Kidney (tissue), 14 donors: Measurements from ENCODE around the gene RGL2. TPM values are rescaled to one million over a fixed set of nuclear protein-coding genes. Genes with fewer than 3 reads are reported as not detected.

Experiments
- DNase-seq, 5 donors: peaks; one replicate each; pipeline ENCODE4 v3.0.0-alpha.2; 2013 to 2020
- FAIRE-seq: peaks from 2 replicates; lab custom pipeline; 2012; peaks lifted over from hg19 to GRCh38; lab: Jason Lieb, UNC
- H3K27ac ChIP-seq, 2 donors: one replicate each; pipeline ENCODE4 v1.7.0; 2013; ENCODE audit warnings: low read depth in 2 of 2, low read length in 2 of 2, inconsistent platforms in 1 of 2
- H3K27me3 ChIP-seq: one replicate; pipeline ENCODE4 v1.7.1; 2013; ENCODE audit warnings: low read length, inconsistent platforms; ENCODE audit not compliant: control insufficient read depth, insufficient read depth
- H3K36me3 ChIP-seq, 3 donors: one replicate each; pipeline versions ENCODE4 v1.7.0 to v1.7.1; 2013; ENCODE audit warnings: low read length in 3 of 3, control low read depth in 1 of 3, inconsistent platforms in 1 of 3; ENCODE audit not compliant: insufficient read depth in 3 of 3, control insufficient read depth in 2 of 3
- H3K4me1 ChIP-seq, 3 donors: one replicate each; pipeline versions ENCODE4 v1.7.0 to v1.7.1; 2013; ENCODE audit warnings: low read length in 3 of 3, inconsistent platforms in 1 of 3, low read depth in 1 of 3; ENCODE audit not compliant: control insufficient read depth in 2 of 3, insufficient read depth in 2 of 3
- H3K4me3 ChIP-seq, 3 donors: one replicate each; pipeline versions ENCODE4 v1.7.0 to v1.8.1; 2013; ENCODE audit warnings: low read length in 3 of 3, control low read depth in 1 of 3, inconsistent platforms in 1 of 3
- H3K9ac ChIP-seq, 3 donors: one replicate each; pipeline versions ENCODE4 v1.7.0 to v1.7.1; 2013; ENCODE audit warnings: low read length in 3 of 3, control low read depth in 1 of 3, inconsistent platforms in 1 of 3
- H3K9me3 ChIP-seq, 3 donors: one replicate each; pipeline versions ENCODE4 v1.7.0 to v1.7.1; 2013; ENCODE audit warnings: low read length in 3 of 3, control low read depth in 1 of 3, inconsistent platforms in 1 of 3; ENCODE audit not compliant: control insufficient read depth in 2 of 3, insufficient read depth in 1 of 3
- CTCF ChIP-seq: IDR thresholded peaks from 3 replicates; pipeline ENCODE4 v1.5.1; 2012; ENCODE audit warnings: mild to moderate bottlenecking, moderate library complexity, borderline replicate concordance; ENCODE audit not compliant: insufficient read depth; ENCODE audit errors: extremely low read depth
- intact Hi-C: fragments of 100-400 bp; cut with DNase I; formaldehyde crosslinking; loops from one replicate; pipeline ENCODE4 v1.11.1; 2022
- polyA plus RNA-seq: library from polyadenylated mRNA; stranded (reverse); fragments of 350-450 nt; fragmentation: Illumina TruSeq; extraction: RNeasy Lipid Tissue Mini Kit (QIAGEN cat#74804); gene quantifications from one replicate; pipeline ENCODE4 v1.2.3, GENCODE V29; 2014; ENCODE audit warnings: low read depth, low replicate concordance; ENCODE audit not compliant: insufficient read depth
- total RNA-seq: library from RNA; stranded (reverse); fragmentation: NEBNext Ultra II Directional; extraction: Animal tissue kit (Norgen Biotek cat#: 25700); gene quantifications from one replicate; pipeline ENCODE4 v1.2.1, GENCODE V29; 2021
- donor health status: control.
- donor health status: control.
- donor health status: control.
- donor health status: control.
- donor health status: control.
- donor health status: DM: yes; HTN: yes; CAD: no.
- donor health status: Normal renal cell carcinoma (clear cell type).

Gene RGL2
- total and polyA plus RNA-seq, 2 donors from 2014 or later, result 56.2 to 92.4 TPM

- no peak for TF ChIP-seq CTCF
- H3K27ac ChIP-seq, result no peak overlapping the region
- H3K36me3 ChIP-seq, result peaks cover 2 to 28% (median 20%) of the 10 kb centered on the region in 3 donors
- intact Hi-C loops, result no loop called here
- H3K27me3 ChIP-seq, result no peaks in the 10 kb centered on the region
- H3K9me3 ChIP-seq, result no peaks in the 10 kb centered on the region
- no peak overlapping the region for H3K4me3 ChIP-seq
- H3K9ac ChIP-seq, result no peak overlapping the region
- peaks cover 0 to 19% (median 6%) of the 10 kb centered on the region in 3 donors for H3K4me1 ChIP-seq
- no peak for FAIRE-seq
- peak in 1 of 5 donors; percentile 37 for DNase-seq
These were observed 19.9 kb downstream of the RGL2 start for GRCh38 chr6:33278810-33279209.

- DNase-seq (no peak), FAIRE-seq (no peak)
- Histone ChIP-seq H3K27me3 (no peaks in the 10 kb centered on the region), H3K27ac (no peak overlapping the region), H3K36me3 (peaks cover 4 to 28% (median 20%) of the 10 kb centered on the region in 3 donors), H3K9me3 (no peaks in the 10 kb centered on the region), H3K9ac (no peak overlapping the region), H3K4me1 (peaks cover 2 to 20% (median 6%) of the 10 kb centered on the region in 3 donors), H3K4me3 (no peak overlapping the region)
- intact Hi-C loops, result no loop called here
- no peak for TF ChIP-seq CTCF
These were observed 20.4 kb downstream of the RGL2 start for GRCh38 chr6:33278392-33278741.

- H3K4me3 ChIP-seq, result peak overlapping the region in 2 of 3 donors; percentile 20 to 65
- DNase-seq (peak in 3 of 5 donors; percentile 3 to 81 (median 69)), FAIRE-seq (no peak)
- no peaks in the 10 kb centered on the region for H3K9me3 ChIP-seq
- peak overlapping the region in 1 of 3 donors; percentile 21 for H3K9ac ChIP-seq
- peak overlapping the region; percentile 75 to 81 for H3K27ac ChIP-seq
- peaks cover 6 to 25% (median 11%) of the 10 kb centered on the region in 3 donors for H3K4me1 ChIP-seq
- no peaks in the 10 kb centered on the region for H3K27me3 ChIP-seq
- H3K36me3 ChIP-seq, result peaks cover 9 to 28% (median 20%) of the 10 kb centered on the region in 3 donors
- intact Hi-C loops, result no loop called here
- no peak for TF ChIP-seq CTCF
These were observed 20.9 kb downstream of the RGL2 start for GRCh38 chr6:33277663-33278391.
